Motor neuron (in vitro differentiated cells): ENCODE data around the gene TSACC. TPM values are rescaled to one million over a fixed set of nuclear protein-coding genes. Genes with fewer than 3 reads are reported as not detected.

Source experiments
- ATAC-seq, 8 experiments: fragments of 200-7000 bp; cut with Tn5 transposase; replicated peaks in 6 of 8; 2 replicates each; pipeline ENCODE4 v1.8.0; 2021; ENCODE audit warnings: mild to moderate bottlenecking in 8 of 8, moderate library complexity in 8 of 8
- H3K27ac ChIP-seq, 2 donors: fragments of 250-450 bp; sonication (Bioruptor Pico); 2 replicates each; pipeline ENCODE4 v1.9.0; 2021; ENCODE audit warnings: antibody characterized with exemption in 2 of 2, mild to moderate bottlenecking in 2 of 2, moderate library complexity in 1 of 2
- H3K4me1 ChIP-seq, 2 donors: fragments of 250-450 bp; sonication (Bioruptor Pico); replicated peaks in 1 of 2; 2 replicates each; pipeline ENCODE4 v1.6.1; 2021; ENCODE audit warnings: antibody characterized with exemption in 2 of 2, mild to moderate bottlenecking in 2 of 2, moderate library complexity in 1 of 2
- H3K4me3 ChIP-seq, 5 donors: fragments of 250-450 bp; sonication (Bioruptor Pico); 2 replicates each; pipeline ENCODE4 v1.9.0; 2021; ENCODE audit warnings: antibody characterized with exemption in 5 of 5, mild to moderate bottlenecking in 5 of 5, moderate library complexity in 4 of 5
- WGBS, 10 experiments: fragments of 450-650 bp; shearing (Covaris generic); methylation state at CpG; one replicate each; pipeline ENCODE4 v1.0.0; 2022; 5-methylcytosine and 5-hydroxymethylcytosine counted together
- in situ Hi-C, 9 experiments: fragments of 400-800 bp; cut with MboI; loops; one replicate each; pipeline ENCODE4 v1.15.0; 2021; ENCODE audit warnings: low sequenced_read_pairs in 9 of 9, low pct_unique_long_range_greater_than_20kb in 2 of 9; ENCODE audit not compliant: unreplicated experiment in 9 of 9
- total RNA-seq, 8 experiments: library from RNA; unstranded; fragments of 300-600 nt; gene quantifications; 2 replicates each; pipeline versions ENCODE4 v1.2.3 to v1.2.4, GENCODE V29; 2022

Gene TSACC
- total RNA-seq: 1 to 10 TPM in 3 of 8 experiments, under 1 TPM in 3, not detected in 2; 0.22 to 8.3 (median 1.2) TPM

DNA sequence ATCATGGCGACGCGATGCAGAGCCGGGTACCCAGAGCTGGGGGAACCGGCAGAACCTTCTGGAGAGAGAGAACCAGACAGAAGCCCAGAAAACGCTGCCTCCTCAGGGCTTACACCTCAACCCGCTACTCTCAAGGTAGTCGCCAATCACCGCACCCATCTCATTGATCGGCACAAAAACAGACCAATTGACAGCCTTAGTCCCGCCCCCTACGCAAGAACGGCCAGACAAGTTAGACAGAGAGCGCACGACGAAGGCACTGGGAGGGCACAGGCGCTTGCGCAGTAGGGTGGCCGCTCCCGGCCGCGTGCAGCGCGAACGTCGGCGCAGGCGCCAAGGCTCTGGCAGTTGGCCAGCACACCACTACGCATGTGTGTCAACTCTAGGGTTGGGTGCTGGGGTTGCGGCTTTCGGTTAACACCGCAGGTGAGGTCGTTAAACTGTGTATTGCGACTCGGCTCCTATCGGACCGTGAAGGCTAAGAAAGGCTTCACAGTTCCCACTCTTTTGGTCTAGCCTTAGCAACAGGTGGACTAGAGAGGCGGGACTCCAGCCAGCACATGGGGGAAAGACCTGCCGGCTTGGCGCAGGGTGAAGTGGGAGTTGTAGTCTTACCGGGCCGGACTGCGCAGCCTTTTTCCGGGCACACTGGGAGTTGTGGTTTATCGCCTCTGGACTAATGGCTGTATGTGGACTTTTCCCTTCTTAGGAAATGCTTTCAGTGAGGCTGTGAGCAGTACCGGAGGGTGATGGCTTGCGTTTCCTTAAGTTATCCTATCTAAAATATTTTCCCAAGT lies at the start of gene TSACC, which contains the start of gene CCT3:
Gene TSACC, plus strand, starts transcription at position 347 of the 797 bp plus-strand sequence. CDS start 1,232 bp downstream, outside the sequence.
Gene CCT3, minus strand, starts transcription at position 113 of the 797 bp plus-strand sequence. Its CDS starts 108 bp downstream, at position 5.
- H3K27ac ChIP-seq: peak within 1 kb of the TSS; percentile 78 to 84
- peaks cover 11% of the 10 kb centered on the region in 2 donors for H3K4me1 ChIP-seq
- WGBS, 10 experiments: 0 to 5% (median 3%) methylated on average over 5 to 38 of the region's 47 CpGs; no CpG with 5 or more reads in 1 of the 10 experiments
- ATAC-seq: peak; percentile 92 to 97 (median 96)
- in situ Hi-C loops: no loop called here
- peak within 1 kb of the TSS; percentile 59 to 84 (median 68) for H3K4me3 ChIP-seq

DNA sequence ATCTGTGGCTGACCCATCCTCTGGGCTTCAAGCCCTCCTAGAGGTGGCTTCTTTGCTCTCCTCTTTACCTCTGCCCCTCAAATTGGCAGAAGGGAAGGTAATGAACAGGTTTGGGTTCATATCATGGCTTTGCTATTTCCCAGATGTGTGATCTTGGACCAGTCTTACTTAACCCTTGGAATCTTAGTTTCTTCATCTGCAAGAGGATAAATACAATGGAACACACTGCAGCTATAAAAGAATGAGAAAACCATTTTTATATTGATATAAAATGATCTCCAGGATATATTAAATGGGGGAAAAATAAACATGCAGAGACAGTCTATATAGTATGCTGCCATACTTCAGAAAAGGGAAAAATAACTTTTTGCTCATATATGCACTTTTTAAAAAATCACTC lies 48.5 kb upstream of the TSACC start:
- in situ Hi-C loops: no loop called here
- H3K4me3 ChIP-seq: no peak overlapping the region
- no peak for ATAC-seq
- no peak overlapping the region for H3K27ac ChIP-seq
- H3K4me1 ChIP-seq: peaks cover 11 to 14% of the 10 kb centered on the region in 2 donors

DNA sequence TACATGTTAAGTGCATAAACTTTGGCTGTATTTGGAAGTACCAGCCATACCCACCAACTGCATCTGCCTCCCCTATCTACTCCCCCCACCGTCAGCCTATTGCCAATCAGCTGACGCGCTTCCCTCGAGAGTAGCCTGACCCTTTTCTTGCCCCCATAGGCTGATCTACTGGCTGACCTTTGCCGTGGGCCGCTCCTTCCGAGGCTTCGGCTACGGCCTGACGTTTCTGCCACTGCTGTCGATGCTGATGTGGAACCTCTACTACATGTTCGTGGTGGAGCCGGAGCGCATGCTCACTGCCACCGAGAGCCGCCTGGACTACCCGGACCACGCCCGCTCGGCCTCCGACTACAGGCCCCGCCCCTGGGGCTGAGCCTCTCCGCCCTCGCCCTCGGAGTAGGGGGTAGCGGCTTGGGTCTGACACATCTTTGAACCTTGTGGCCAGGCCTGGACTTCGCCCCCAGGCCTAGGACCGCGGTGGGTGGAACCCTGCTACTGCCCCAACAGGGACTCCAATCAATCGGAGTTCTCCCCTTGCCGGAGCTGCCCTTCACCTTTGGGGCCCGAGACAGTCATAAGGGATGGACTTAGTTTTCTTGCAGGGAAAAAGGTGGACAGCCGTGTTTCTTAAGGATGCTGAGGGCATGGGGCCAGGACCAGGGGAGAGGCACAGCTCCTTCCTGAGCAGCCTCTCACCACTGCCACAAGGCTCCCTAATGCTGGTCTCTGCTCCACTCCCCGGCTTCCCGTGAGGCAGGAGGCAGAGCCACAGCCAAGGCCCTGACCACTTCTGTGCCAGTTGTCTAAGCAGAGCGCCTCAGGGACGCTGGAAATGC lies 46.9 kb upstream of the TSACC start:
- ATAC-seq: peak; percentile 92 to 98 (median 95)
- Histone ChIP-seq H3K4me1 (peaks cover 14 to 19% of the 10 kb centered on the region in 2 donors), H3K27ac (peak overlapping the region; percentile 63 to 83), H3K4me3 (peak overlapping the region; percentile 22 to 33 (median 29))
- in situ Hi-C loops: no loop called here
- WGBS, 10 experiments: 2 to 40% (median 13%) methylated on average over 2 to 15 of the region's 37 CpGs; no CpG with 5 or more reads in 2 of the 10 experiments

DNA sequence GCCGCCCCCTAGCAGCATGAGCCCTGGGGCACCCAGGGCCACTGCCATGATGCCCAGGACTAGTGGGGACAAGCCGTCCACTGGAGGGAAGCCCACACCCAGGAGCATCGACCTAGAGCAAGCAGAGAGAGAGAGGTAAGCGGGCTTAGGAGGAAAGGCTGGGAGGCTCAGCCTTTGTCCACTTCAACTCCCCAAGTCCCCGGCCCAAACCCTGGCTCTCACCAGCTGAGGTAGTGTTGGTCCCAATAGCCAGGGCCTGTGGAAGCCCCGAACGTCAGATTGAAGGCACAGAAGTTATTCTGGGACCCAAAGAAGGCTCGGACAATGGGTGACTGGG lies 45.3 kb upstream of the TSACC start:
- Histone ChIP-seq H3K4me3 (no peak overlapping the region), H3K27ac (no peak overlapping the region), H3K4me1 (peaks cover 14 to 19% of the 10 kb centered on the region in 2 donors)
- no peak for ATAC-seq
- in situ Hi-C loops: no loop called here
- 40 to 90% (median 80%) methylated on average over 1 to 7 of the region's 8 CpGs; no CpG with 5 or more reads in 3 of the 10 experiments for WGBS, 10 experiments

DNA sequence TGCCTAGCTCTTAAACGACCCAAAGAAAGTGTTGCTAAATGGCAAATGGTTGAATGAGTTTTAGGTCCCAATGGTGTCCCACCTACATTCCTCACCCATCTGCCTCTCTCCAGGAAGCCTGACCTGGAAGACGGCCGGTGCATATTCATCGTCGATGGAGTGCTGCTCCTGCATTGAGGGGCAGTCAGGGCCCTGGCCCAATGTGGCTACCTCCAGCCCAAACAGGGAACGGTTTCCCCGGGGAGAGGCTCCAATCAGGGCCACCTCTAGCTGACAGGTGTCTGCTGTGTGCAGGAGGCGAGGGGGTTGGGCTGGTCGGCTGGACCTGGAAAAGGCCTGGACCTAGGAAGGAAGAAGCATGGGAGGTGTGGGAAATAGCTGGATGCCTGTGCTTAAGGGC lies 44.4 kb upstream of the TSACC start:
- 88 to 94% (median 90%) methylated on average over 6 to 9 of the region's 9 CpGs; no CpG with 5 or more reads in 6 of the 10 experiments for WGBS, 10 experiments
- Histone ChIP-seq H3K27ac (no peak overlapping the region), H3K4me1 (peaks cover 14 to 19% of the 10 kb centered on the region in 2 donors), H3K4me3 (no peak overlapping the region)
- in situ Hi-C loops: no loop called here
- ATAC-seq: no peak

DNA sequence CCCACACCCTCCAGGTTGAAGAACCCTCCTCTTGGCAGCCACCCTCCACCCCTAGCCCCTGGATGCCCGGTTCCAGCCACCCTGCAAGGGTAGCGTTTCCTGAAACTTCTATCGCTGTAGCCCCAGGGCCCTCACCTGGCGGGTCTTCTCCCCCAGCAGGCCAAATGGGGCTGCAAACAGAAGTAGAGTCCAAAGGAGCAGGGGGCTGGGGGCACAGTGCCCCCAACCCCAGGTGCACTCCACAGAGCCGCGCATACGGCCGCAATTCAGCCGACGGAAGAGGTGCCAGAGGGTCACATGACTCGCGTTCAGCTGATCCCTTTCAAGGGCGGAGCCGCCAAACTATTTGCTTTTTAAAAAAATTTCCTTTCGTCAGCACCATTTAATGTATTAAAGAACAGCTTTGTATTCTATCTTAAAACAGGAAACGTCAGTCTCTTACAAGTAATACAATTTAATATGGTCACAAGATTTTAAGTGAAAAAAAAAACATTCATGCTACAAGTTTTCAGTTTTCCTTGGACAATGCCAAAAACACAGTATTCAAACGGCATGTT lies 42.9 kb upstream of the TSACC start, which contains the start of gene GLMP:
Gene GLMP, minus strand, starts transcription at position 289 of the 557 bp plus-strand sequence. Its CDS starts 34 bp downstream, at position 255.
- Histone ChIP-seq H3K4me3 (peak within 1 kb of the TSS; percentile 35 to 63 (median 43)), H3K27ac (no peak within 1 kb of the TSS), H3K4me1 (peaks cover 12 to 17% of the 10 kb centered on the region in 2 donors)
- in situ Hi-C loops: no loop called here
- peak in 4 of 8 experiments; percentile 11 to 45 (median 28) for ATAC-seq
- WGBS, 10 experiments: 0 to 15% (median 3%) methylated on average over 1 to 16 of the region's 17 CpGs; no CpG with 5 or more reads in 1 of the 10 experiments

DNA sequence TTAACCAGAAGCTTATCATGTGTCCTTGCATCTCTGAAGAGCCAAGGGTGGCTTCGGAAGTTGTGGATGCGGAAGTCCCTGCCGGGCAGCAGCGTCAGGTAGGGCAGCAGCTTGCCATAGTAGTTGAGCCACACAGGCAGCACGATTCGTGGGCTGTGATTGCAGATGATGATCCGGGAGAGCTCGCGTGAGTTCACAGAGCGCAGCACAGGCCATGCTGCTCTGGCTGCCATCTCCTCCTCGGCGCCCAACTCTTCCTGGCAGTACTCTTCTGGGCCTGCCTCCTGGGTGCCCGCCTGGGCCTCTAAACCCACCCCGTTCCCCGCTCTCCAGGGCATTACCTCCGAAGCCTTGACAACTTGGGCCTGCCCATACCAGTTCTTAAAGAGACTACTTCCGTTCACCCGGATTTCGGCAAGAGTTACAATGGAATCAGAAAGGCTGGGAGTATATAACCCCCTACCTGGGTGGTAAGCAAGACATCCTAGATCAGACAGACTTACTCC lies 39.4 kb upstream of the TSACC start, which contains the start of gene VHLL:
Gene VHLL, minus strand, starts transcription at position 456 of the 506 bp plus-strand sequence. Its CDS starts 118 bp downstream, at position 338.
- no peak within 1 kb of the TSS for H3K27ac ChIP-seq
- in situ Hi-C loops: no loop called here
- peak in 1 of 8 experiments; percentile 7 for ATAC-seq
- WGBS, 10 experiments: 74 to 96% (median 80%) methylated on average over 6 to 19 of the region's 19 CpGs; no CpG with 5 or more reads in 3 of the 10 experiments
- no peak within 1 kb of the TSS for H3K4me3 ChIP-seq
- H3K4me1 ChIP-seq: peaks cover 3 to 6% of the 10 kb centered on the region in 2 donors

DNA sequence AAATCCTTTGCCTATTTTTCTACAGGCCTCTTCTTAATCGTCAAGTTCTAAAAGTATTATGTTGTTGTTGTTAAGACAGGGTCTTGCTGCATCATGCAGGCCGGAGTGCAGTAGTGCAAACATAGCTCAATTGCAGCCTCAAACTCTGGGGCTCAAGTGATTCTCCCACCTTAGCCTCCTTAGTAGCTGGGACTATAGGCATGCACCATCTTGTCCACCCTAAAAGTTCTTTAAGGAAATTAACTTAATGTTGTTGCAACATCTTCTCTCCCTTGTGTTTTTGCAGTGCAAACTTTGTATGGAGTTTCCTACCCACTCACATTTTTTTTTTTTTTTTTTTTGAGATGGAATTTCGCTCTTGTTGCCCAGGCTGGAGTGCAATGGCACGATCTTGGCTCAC lies 35.1 kb upstream of the TSACC start:
- H3K4me3 ChIP-seq: no peak overlapping the region

DNA sequence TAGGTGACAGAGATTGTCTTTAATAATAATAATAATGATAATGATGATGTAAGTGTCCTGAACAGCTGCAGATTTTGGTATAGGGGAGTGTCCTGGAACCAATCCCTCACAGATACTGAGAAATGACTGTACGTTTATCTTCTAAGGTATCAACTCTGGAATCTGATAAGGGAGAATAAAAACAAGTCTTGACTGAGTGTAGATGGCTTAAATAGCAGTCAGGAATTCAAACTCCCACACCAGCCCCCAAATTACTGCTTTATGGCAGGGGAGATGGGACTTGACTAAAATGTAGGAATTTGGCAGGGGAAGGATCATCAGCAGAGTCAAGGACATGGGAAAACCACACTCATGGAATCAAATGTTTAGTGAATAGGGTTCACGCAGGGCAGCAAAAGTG lies 33.1 kb upstream of the TSACC start:
- in situ Hi-C loops: no loop called here
- 13 to 100% (median 100%) methylated on average over 1 to 2 of the region's 2 CpGs; no CpG with 5 or more reads in 3 of the 10 experiments for WGBS, 10 experiments
- Histone ChIP-seq H3K27ac (no peak overlapping the region), H3K4me3 (no peak overlapping the region), H3K4me1 (no peaks in the 10 kb centered on the region)
- no peak for ATAC-seq

More for the DNA sequence above, 35.1 kb upstream of the TSACC start:
- H3K4me1 ChIP-seq: no peaks in the 10 kb centered on the region
- WGBS, 10 experiments: 81 to 100% (median 95%) methylated on average over 2 to 4 of the region's 4 CpGs; no CpG with 5 or more reads in 3 of the 10 experiments
- ATAC-seq: no peak
- in situ Hi-C loops: no loop called here
- H3K27ac ChIP-seq: no peak overlapping the region

DNA sequence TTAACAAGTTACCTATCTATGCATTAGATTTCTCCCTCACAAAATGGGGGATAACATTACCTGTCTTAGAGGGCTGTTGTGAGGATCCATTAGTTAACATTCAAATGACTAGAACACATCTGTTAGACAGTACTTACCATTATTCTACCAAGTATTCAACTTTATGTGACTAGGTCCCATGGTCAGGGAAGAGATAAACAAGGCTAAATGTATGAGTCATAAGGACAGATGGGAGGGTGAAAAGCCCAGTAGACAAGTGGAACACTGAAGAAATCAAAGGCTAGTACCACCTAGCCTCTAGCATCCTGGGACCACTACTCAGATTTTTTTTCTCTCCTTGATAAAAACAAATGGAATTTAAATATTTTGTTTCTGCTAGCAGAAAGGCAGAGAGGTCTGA lies 30.2 kb upstream of the TSACC start:
- Histone ChIP-seq H3K4me1 (no peaks in the 10 kb centered on the region), H3K4me3 (no peak overlapping the region), H3K27ac (no peak overlapping the region)
- ATAC-seq: peak in 2 of 8 experiments; percentile 65 to 89
- in situ Hi-C loops: no loop called here

DNA sequence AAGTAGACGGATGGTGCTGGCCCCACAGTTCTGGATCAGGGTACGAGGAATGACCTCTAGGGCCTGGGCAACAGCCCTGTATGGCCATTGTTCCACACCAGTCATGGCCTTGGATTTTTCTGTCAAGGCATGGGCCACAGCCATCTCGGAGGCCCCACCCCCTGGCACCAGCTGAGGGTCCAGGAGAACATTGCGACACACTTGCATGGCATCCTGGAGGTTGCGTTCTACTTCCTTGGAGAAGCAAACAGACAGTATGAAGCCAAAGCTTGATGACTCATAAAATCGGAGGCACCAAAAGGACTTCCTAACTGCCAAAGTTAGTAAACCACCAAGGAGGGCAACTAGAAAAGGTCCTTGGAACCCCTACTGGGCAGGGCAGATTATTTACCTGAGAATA lies 27.4 kb upstream of the TSACC start:
- ATAC-seq: no peak
- in situ Hi-C loops: no loop called here
- Histone ChIP-seq H3K27ac (no peak overlapping the region), H3K4me1 (no peaks in the 10 kb centered on the region), H3K4me3 (no peak overlapping the region)
- 49 to 100% (median 96%) methylated on average over 1 to 6 of the region's 6 CpGs; no CpG with 5 or more reads in 1 of the 10 experiments for WGBS, 10 experiments

DNA sequence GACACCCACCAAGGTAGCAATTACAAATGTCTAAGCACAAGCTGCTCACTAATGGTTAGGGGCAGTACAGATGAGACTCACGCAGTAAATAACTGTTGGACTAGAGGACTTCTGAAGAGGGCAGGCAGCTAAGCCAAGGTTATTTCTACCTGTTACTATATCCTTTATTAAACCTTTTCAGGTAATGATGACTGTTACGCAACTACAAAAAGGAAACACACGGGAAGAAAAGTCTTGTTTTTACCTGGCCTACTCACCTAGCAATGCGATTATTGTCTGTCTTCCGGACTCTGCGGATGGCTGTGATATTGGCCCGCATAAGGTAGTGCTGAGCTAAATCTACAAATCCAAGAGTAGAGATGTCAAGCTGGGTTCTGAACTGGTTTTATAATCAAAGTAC lies 21.4 kb upstream of the TSACC start:
- no peak overlapping the region for H3K27ac ChIP-seq
- WGBS, 10 experiments: 86 to 100% (median 96%) methylated on average over 2 to 7 of the region's 7 CpGs
- no peaks in the 10 kb centered on the region for H3K4me1 ChIP-seq
- in situ Hi-C loops: no loop called here
- ATAC-seq: no peak
- H3K4me3 ChIP-seq: no peak overlapping the region
